GM18858 (cell line): Measurements from ENCODE around the gene MRPS5.
A peak's percentile ranks its signal among the peaks of the same experiment; 100 is the strongest.
"Not testable (repeated sequence)": the region's sequence is repeated elsewhere in the genome, so short reads cannot be mapped to it uniquely, and the experiment has no call there.

Experiments used
- ATAC-seq: cut with Tn5 transposase; IDR thresholded peaks from one replicate; pipeline ENCODE4 v1.9.1; 2021; ENCODE audit not compliant: unreplicated experiment

Gene MRPS5

DNA sequence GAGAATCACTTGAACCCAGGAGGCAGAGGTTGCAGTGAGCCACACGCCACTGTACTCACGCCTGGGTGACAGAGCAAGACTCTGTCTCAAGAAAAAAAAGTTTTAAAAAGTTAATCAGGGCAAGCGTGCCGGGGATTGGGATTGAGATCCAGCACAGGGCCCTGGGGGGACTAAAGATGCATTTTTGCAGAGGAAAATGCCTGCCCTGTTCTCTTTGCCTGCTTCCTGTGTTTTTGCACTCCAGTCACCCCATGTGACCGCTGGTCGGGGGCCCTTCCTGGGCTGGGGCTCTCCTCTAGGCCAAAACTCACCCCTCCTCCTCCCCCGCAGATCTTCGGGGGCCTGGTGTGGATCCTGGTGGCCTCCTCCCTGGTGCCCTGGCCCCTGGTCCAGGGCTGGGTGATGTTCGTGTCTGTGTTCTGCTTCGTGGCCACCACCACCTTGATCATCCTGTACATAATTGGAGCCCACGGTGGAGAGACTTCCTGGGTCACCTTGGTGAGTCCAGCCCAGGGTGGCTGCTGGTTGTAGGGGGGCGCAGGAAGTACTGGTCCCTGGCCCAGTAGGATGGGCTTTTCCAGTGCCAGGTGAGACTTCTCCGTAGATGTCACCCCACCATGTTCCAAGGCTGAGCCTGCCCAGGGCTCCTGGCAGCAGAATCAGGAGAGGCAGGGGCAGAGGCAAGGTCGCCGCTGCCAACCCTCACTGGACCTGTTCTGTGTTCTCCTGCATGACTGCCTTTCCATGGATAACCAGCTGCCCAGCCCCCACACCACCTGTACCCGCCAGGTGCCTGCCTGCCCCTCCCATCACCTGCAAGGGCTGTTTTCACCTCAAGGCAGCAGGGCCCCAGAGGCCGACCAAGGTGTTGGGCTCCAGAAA lies 73.7 kb downstream of the MRPS5 start:
- ATAC-seq: no peak

- ATAC-seq: no peak
These were observed 75.1 kb downstream of the MRPS5 start for GRCh38 chr2:95046371-95047112.

GRCh38 chr2:95044601-95045000 lies 77.0 kb downstream of the MRPS5 start:
- no peak for ATAC-seq

- ATAC-seq: peak; percentile 33
These were observed 78.1 kb downstream of the MRPS5 start for GRCh38 chr2:95043300-95044093.

GRCh38 chr2:95042472-95043271 lies 78.9 kb downstream of the MRPS5 start:
- ATAC-seq: peak; percentile 5

DNA sequence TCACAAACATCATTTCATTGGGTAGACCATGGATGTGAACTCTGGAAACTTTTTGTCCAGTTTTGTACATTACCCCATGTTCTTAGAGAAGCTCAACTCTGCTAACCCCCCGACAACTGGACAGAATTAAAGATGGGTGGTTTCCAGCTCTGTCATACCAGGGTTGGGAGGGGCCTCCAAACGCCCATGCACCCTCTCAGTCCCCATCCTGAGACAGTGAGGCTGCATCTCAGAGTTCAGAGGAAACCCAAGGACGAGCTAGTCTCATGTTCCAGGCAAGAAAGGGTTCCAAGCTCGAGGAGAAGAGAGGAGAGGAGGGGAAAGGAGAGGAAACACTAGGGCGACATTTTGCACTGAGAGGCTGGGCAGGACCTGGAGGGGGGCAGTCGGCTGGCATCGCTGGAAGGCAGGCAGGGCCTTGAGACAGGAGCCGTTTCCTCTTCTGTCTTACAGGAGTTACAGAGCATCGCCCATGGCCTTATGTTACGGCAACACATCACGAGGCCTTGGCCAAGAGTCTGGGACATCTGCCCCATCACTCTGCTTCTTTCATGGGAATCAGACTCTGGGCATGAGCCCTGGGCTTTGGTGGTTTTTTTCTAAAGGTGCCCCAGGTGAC lies 79.7 kb downstream of the MRPS5 start:
- no peak for ATAC-seq

GRCh38 chr2:95041060-95041823 lies 80.4 kb downstream of the MRPS5 start:
- no peak for ATAC-seq

GRCh38 chr2:95040426-95040825 lies 81.2 kb downstream of the MRPS5 start:
- ATAC-seq: no peak

DNA sequence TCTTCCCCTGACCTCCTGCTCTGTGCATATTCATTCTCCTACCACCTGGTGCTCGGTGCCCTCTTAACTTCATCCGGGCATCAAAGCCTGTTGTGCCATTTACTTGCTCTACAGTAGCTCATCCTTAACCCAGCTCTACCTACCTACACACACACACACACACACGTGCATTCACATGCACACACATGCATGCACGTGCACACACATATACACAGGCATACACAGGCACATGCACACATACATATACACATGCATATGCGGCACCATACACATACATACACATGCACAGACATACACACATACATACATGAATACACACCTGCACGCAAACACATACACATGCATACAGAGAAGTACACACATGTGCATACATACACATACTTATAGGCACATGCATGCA lies 81.6 kb downstream of the MRPS5 start:
- no peak for ATAC-seq

- ATAC-seq: no peak
These were observed 82.2 kb downstream of the MRPS5 start for GRCh38 chr2:95039363-95039762.

DNA sequence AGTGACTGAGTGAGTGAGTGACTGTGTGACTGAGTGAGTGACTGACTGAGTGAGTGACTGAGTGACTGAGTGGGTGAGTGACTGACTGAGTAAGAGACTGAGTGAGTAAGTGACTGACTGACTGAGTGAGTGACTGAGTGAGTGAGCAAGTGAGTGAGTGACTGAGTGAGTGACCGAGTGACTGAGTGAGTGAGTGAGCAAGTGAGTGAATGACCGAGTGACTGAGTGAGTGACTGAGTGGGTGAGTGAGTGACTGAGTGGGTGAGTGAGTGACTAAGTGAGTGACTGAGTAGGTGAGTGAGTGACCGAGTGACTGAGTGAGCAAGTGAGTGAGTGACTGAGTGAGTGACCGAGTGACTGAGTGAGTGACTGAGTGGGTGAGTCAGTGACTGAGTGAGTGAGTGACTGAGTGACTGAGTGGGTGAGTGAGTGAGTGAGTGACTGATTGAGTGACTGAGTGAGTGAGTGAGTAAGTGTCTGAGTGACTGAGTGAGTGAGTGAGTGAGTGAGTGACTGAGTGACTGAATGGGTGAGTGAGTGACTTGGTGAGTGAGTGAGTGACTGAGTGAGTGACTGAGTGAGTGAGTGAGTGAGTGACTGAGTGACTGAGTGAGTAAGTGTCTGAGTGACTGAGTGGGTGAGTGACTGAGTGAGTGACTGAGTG lies 82.8 kb downstream of the MRPS5 start:
- no peak for ATAC-seq

DNA sequence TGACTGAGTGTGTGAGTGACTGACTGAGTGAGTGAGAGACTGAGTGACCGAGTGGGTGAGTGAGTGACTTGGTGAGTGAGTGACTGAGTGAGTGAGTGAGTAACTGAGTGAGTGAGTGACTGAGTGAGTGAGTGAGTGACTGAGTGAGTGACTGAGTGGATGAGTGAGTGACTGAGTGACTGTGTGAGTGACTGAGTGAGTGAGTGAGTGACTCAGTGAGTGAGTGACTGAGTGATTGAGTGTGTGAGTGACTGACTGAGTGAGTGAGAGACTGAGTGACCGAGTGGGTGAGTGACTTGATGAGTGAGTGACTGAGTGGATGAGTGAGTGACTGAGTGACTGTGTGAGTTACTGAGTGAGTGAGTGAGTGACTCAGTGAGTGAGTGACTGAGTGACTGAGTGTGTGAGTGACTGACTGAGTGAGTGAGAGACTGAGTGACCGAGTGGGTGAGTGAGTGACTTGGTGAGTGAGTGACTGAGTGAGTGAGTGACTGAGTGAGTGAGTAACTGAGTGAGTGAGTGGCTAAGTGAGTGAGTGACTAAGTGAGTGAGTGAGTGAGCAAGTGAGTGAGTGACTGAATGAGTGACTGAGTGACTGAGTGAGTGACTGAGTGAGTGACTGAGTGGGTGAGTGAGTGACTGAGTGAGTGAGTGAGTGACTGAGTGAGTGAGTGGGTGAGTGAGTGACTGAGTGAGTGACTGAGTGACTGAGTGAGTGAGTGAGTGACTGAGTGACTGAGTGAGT lies 83.6 kb downstream of the MRPS5 start:
- ATAC-seq: not testable (repeated sequence)

DNA sequence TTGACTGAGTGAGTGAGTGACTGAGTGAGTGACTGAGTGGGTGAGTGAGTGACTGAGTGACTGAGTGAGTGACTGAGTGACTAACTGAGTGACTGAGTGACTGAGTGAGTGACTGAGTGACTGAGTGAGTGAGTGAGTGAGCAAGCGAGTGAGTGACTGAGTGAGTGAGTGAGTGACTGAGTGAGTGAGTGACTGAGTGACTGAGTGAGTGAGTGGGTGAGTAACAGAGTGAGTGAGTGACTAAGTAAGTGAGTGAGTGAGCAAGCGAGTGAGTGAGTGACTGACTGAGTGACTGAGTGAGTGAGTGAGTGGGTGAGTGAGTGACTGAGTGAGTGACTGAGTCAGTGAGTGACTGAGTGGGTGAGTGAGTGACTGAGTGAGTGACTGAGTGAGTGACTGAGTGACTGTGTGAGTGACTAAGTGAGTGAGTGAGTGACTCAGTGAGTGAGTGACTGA lies 84.2 kb downstream of the MRPS5 start:
- no peak for ATAC-seq

DNA sequence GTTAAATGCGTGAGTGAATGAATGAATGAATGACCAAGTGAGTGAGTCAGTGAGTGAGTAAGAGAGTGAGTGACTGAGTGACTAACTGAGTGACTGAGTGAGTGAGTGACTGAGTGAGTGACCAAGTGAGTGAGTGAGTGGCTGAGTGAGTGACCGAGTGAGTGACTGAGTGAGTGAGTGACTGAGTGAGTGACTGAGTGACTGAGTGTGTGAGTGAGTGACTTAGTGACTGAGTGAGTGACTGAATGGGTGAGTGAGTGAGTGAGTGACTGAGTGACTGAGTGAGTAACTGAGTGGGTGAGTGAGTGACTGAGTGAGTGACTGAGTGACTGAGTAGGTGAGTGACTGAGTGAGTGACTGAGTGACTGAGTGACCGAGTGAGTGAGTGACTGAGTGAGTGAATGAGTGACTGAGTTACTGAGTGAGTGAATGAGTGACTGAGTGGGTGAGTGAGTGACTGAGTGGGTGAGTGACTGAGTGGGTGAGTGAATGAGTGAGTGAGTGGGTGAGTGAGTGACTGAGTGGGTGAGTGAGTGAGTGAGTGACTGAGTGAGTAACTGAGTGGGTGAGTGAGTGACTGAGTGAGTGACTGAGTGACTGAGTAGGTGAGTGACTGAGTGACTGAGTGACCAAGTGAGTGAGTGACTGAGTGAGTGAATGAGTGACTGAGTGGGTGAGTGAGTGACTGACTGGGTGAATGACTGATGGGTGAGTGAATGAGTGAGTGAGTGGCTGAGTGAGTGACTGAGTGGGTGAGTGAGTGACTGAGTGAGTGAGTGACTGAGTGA lies 84.8 kb downstream of the MRPS5 start:
- ATAC-seq: no peak
